ENCODE results near the gene NFU1.

- TF ChIP-seq CTCF (IDR thresholded peaks at IDR 0.05) (no peak), POLR2A (IDR thresholded peaks at IDR 0.05) (no peak), EP300 (IDR thresholded peaks at IDR 0.05) (no peak), POLR2AphosphoS5 (IDR thresholded peaks at IDR 0.05) (no peak)
Observed at GRCh38 chr2:69380072-69380917, 56.9 kb downstream of the NFU1 start.
